HG03469 (cell line): ENCODE results near the gene CARD11.

Source experiments
- ATAC-seq: cut with Tn5 transposase; IDR thresholded peaks from one replicate; pipeline ENCODE4 v1.9.1; 2021; ENCODE audit warnings: mild to moderate bottlenecking, moderate library complexity, moderate number of reproducible peaks; ENCODE audit not compliant: unreplicated experiment

Gene CARD11

DNA sequence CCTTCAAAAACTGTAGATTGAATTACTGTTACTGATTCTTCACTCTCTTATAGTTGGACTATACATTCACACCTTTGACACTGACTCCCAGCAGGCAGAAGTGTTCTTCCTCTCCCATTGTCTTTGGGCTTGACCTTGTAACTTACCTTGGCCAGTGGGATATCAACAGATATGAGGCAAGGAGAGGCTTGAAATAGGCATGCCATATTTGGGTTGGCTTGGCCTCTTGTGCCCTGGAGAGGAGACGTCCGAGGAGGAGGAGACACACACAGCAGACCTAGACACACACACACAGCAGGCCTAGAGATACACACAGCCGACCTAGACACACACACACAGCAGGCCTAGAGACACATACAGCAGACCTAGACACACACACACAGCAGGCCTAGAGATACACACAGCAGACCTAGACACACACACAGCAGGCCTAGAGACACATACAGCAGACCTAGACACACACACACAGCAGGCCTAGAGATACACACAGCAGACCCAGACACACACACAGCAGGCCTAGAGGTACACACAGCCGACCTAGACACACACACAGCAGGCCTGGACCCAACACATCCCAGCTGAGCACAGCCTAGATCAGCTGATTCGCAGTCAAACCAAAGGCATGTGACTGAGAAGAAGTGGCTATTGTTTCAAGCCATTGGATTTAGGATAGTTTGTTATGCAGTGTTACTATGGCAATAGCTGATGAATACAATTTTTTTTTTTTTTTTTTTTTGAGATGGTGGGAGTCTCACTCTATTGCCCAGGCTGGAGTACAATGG lies 187.1 kb downstream of the CARD11 start:
- no peak for ATAC-seq
